Endothelial cell of umbilical vein (primary cell): ENCODE results near the gene LINC01488. TPM values are rescaled to one million over a fixed set of nuclear protein-coding genes. Genes with fewer than 3 reads are reported as not detected.

Source experiments
- BruUV-seq: library from RNA; stranded (reverse); fragments of 400-500 nt; replicated peaks from 2 replicates; lab custom pipeline; 2021; lab: Mats Ljungman, UMichigan
- CTCF ChIA-PET: fragments of 300-600, 350-600 bp; sonication (Branson Sonifier 250); formaldehyde crosslinking; loops from one replicate; lab custom pipeline; 2021; ENCODE audit warnings: antibody characterized with exemption, inconsistent platforms; lab: Charles Lee
- POLR2A ChIA-PET: fragments of 300-600, 350-600 bp; sonication (Branson Sonifier 250); formaldehyde crosslinking; loops from one replicate; lab custom pipeline; 2021; ENCODE audit warnings: antibody characterized with exemption, inconsistent platforms; lab: Charles Lee
- DNase-seq: peaks from one replicate; pipeline ENCODE4 v3.0.0-alpha.2; 2011; ENCODE audit warnings: low read depth, low spot score
- FAIRE-seq: peaks from 2 replicates; lab custom pipeline; 2011; peaks lifted over from hg19 to GRCh38; lab: Jason Lieb, UNC
- H2AFZ ChIP-seq: 2 replicates; pipeline ENCODE4 v1.6.0; 2012; ENCODE audit warnings: low read depth, low read length, control low read depth, inconsistent platforms
- H3K27ac ChIP-seq: 2 replicates; pipeline ENCODE4 v1.5.1; 2011; ENCODE audit warnings: low read depth, mild to moderate bottlenecking, control low read depth, low read length, moderate library complexity; ENCODE audit not compliant: insufficient read depth
- H3K27me3 ChIP-seq, 2 experiments: 2 replicates each; pipeline versions ENCODE4 v1.6.0 to v1.6.1; 2011; ENCODE audit warnings: low read length in 2 of 2, mixed read lengths in 1 of 2; ENCODE audit not compliant: control insufficient read depth in 2 of 2, insufficient read depth in 2 of 2
- H3K36me3 ChIP-seq, 2 experiments: 2 replicates in 1 of 2; 3 replicates in 1 of 2; pipeline ENCODE4 v1.5.1; 2011; ENCODE audit warnings: low read length in 2 of 2, mild to moderate bottlenecking in 1 of 2, moderate library complexity in 1 of 2; ENCODE audit not compliant: control insufficient read depth in 2 of 2, insufficient read depth in 2 of 2; ENCODE audit errors: extremely low read depth in 1 of 2
- H3K4me1 ChIP-seq: 3 replicates; pipeline ENCODE4 v1.5.1; 2011; ENCODE audit warnings: mild to moderate bottlenecking, low read length; ENCODE audit not compliant: control insufficient read depth, insufficient read depth; ENCODE audit errors: extremely low read depth
- H3K4me2 ChIP-seq: 2 replicates; pipeline ENCODE4 v1.6.1; 2011; ENCODE audit warnings: low read length, control low read depth, mixed read lengths; ENCODE audit not compliant: insufficient read depth
- H3K4me3 ChIP-seq, 3 experiments: fragments of 200-600 bp in 1 of 3; sonication (generic), shearing (Covaris generic) in 1 of 3; replicated peaks in 1 of 3; 2 replicates each; pipeline ENCODE4 v1.5.1; 2011 to 2016; ENCODE audit warnings: control low read depth in 3 of 3, low read length in 3 of 3, mild to moderate bottlenecking in 2 of 3, inconsistent platforms in 1 of 3, low read depth in 1 of 3, moderate library complexity in 1 of 3; ENCODE audit not compliant: insufficient read depth in 1 of 3
- H3K79me2 ChIP-seq: 2 replicates; pipeline ENCODE4 v1.6.0; 2012; ENCODE audit warnings: low read length, inconsistent platforms; ENCODE audit not compliant: control insufficient read depth, insufficient read depth
- H3K9ac ChIP-seq: replicated peaks from 2 replicates; pipeline ENCODE3; 2011; ENCODE audit warnings: low read length, control low read depth; ENCODE audit not compliant: insufficient read depth; ENCODE audit errors: extremely low read depth
- H3K9me1 ChIP-seq: replicated peaks from 3 replicates; pipeline ENCODE4 v1.6.0; 2011; ENCODE audit warnings: mild to moderate bottlenecking, low read length; ENCODE audit not compliant: control insufficient read depth, insufficient read depth; ENCODE audit errors: extremely low read depth
- H3K9me3 ChIP-seq: replicated peaks from 2 replicates; pipeline ENCODE4 v1.5.1; 2012; ENCODE audit warnings: low read length, inconsistent platforms; ENCODE audit not compliant: control insufficient read depth, insufficient read depth
- H4K20me1 ChIP-seq: replicated peaks from 2 replicates; pipeline ENCODE3; 2011; ENCODE audit warnings: mild to moderate bottlenecking, low read length; ENCODE audit not compliant: control insufficient read depth, insufficient read depth; ENCODE audit errors: extremely low read depth
- CTCF ChIP-seq, 2 donors: IDR thresholded peaks; 1 replicate in 1 of 2; 2 replicates in 1 of 2; pipeline ENCODE4 v1.5.1; 2011; ENCODE audit warnings: low read length in 2 of 2, mild to moderate bottlenecking in 2 of 2, moderate library complexity in 2 of 2, control low read depth in 1 of 2, inconsistent platforms in 1 of 2, low read depth in 1 of 2; ENCODE audit not compliant: insufficient read depth in 1 of 2; ENCODE audit errors: extremely low read depth in 1 of 2
- GATA2 ChIP-seq: IDR thresholded peaks from 2 replicates; pipeline ENCODE4 v1.7.0; 2011; ENCODE audit warnings: low read depth, mild to moderate bottlenecking, moderate library complexity, mixed read lengths, low read length; ENCODE audit not compliant: insufficient read length, insufficient read depth
- JUN ChIP-seq: IDR thresholded peaks from 2 replicates; pipeline ENCODE4 v1.6.1; 2011; ENCODE audit warnings: borderline replicate concordance, low read depth; ENCODE audit not compliant: insufficient read length, insufficient read depth
- MAX ChIP-seq: IDR thresholded peaks from 2 replicates; pipeline ENCODE4 v1.6.1; 2011; ENCODE audit not compliant: insufficient read depth, insufficient read length
- POLR2A ChIP-seq: IDR thresholded peaks from 2 replicates; pipeline ENCODE4 v1.6.1; 2012; ENCODE audit warnings: low read depth, mild to moderate bottlenecking, control low read depth, low read length
- dilution Hi-C: fragments of 300-500 bp; cut with MboI; formaldehyde crosslinking; loops from one replicate; pipeline ENCODE4 v1.15.0; 2019; ENCODE audit warnings: low sequenced_read_pairs; ENCODE audit not compliant: extremely low pct_ligation_motif_present
- intact Hi-C: fragments of 100-400 bp; cut with micrococcal nuclease; formaldehyde crosslinking; loops from one replicate; pipeline ENCODE4 v1.10.0; 2022
- polyA plus RNA-seq, 4 experiments: library from polyadenylated mRNA; depleted of rRNA in 3 of 4; stranded (reverse) in 3 of 4; unstranded in 1 of 4; fragments of >200 nt; gene quantifications; 2 replicates each; pipeline versions ENCODE4 v1.2.1 to v1.2.3, GENCODE V29; 2011 to 2012; ENCODE audit warnings: missing spikeins in 1 of 4
- total RNA-seq: library from RNA; stranded (reverse); gene quantifications from 2 replicates; pipeline ENCODE4 v1.2.3, GENCODE V29; 2021

The LINC01488 gene
- total and polyA plus RNA-seq, 2 donors (not counting 3 experiments of a cell fraction or from before 2014, with no cell fraction given), result not detected

GRCh38 chr11:69483691-69484426 is 2.4 kb downstream of the LINC01488 start:
- dilution Hi-C loops (no loop called here), intact Hi-C loops (no loop called here)
- Histone ChIP-seq H3K27ac (no peak overlapping the region), H3K9ac (no peak overlapping the region), H3K79me2 (no peaks in the 10 kb centered on the region), H3K27me3 (peaks cover 0 to 2% of the 10 kb centered on the region in 2 experiments), H3K4me2 (no peak overlapping the region), H3K36me3 (no peaks in the 10 kb centered on the region), H4K20me1 (no peaks in the 10 kb centered on the region), H3K9me3 (no peaks in the 10 kb centered on the region), H3K9me1 (no peaks in the 10 kb centered on the region), H3K4me1 (no peaks in the 10 kb centered on the region), H3K4me3 (no peak overlapping the region), H2AFZ (no peak overlapping the region)
- CTCF ChIA-PET, result no interaction called here
- POLR2A ChIA-PET, result no interaction called here
- FAIRE-seq (no peak), DNase-seq (no peak)
- TF ChIP-seq CTCF (IDR thresholded peaks at IDR 0.05; ENCODE audit: extremely low read depth in 1 of 2, insufficient read depth in 1 of 2, low read depth in 1 of 2, low read length in 2 of 2), result no peak
- TF ChIP-seq GATA2, result no peak
- TF ChIP-seq JUN, result no peak
- no peak for TF ChIP-seq MAX
- no peak for TF ChIP-seq POLR2A
- no TSS peak for BruUV-seq
